NB4 (cell line): Measurements from ENCODE around the gene ZNF365.

Experiments used
- DNase-seq: peaks from one replicate; pipeline ENCODE4 v3.0.0; 2010; ENCODE audit warnings: low read depth
- H3K4me3 ChIP-seq: one replicate; pipeline ENCODE4 v1.5.1; 2011; ENCODE audit warnings: mild to moderate bottlenecking, low read depth, low read length, moderate library complexity
- MYC ChIP-seq: IDR thresholded peaks from 2 replicates; pipeline ENCODE4 v1.6.1; 2011; ENCODE audit warnings: low read depth, low read length
- POLR2A ChIP-seq: IDR thresholded peaks from 2 replicates; pipeline ENCODE4 v1.6.1; 2011; ENCODE audit warnings: mild to moderate bottlenecking; ENCODE audit not compliant: insufficient read length; ENCODE audit errors: extremely low read depth
- TF ChIP-seq, protein P1 (sequence below): IDR thresholded peaks from one replicate; pipeline ENCODE4 v1.5.1; 2012; ENCODE audit warnings: low read depth, low read length
- TF ChIP-seq, protein P2 (sequence below): IDR thresholded peaks from 2 replicates; pipeline ENCODE4 v1.6.1; 2011; ENCODE audit warnings: low read depth, low read length

The ZNF365 gene

DNA sequence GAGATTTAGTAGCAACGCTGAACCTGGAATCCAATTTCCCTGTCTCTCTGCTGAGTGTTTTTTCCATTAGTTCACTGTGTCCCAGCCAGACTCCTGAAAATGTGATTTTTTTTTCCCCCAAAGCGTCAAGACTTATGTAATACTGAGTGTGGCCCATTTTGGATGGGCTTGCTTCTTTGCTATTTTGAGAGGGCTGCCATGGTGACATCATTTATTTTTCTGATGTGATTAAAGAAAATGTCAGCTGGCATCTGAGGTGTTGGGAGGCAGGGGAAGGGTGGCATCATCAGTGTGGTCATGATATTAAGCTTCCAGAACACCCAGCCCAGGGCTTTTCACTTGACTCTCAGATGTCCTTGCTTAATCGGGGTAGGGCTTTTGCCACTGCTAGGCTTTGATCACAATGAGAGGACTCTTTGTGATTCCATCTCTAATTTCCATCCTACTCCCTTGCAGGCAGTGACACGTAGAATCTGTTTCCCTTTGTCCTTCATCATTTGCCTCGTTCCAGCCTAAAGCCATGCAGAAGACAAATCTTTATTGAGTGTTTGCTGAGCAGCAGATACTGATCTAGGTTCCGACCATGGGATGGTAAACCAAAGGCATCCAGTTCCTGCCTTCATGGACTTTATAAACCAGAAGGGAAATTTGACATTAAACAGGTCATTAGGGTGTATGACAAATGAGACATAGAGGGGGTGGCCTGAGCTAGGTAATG lies 7.4 kb downstream of the ZNF365 start:
- H3K4me3 ChIP-seq = no peak overlapping the region
- no peak for TF ChIP-seq MYC
- TF ChIP-seq, protein P1, sequence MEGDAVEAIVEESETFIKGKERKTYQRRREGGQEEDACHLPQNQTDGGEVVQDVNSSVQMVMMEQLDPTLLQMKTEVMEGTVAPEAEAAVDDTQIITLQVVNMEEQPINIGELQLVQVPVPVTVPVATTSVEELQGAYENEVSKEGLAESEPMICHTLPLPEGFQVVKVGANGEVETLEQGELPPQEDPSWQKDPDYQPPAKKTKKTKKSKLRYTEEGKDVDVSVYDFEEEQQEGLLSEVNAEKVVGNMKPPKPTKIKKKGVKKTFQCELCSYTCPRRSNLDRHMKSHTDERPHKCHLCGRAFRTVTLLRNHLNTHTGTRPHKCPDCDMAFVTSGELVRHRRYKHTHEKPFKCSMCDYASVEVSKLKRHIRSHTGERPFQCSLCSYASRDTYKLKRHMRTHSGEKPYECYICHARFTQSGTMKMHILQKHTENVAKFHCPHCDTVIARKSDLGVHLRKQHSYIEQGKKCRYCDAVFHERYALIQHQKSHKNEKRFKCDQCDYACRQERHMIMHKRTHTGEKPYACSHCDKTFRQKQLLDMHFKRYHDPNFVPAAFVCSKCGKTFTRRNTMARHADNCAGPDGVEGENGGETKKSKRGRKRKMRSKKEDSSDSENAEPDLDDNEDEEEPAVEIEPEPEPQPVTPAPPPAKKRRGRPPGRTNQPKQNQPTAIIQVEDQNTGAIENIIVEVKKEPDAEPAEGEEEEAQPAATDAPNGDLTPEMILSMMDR = no peak
- no peak for TF ChIP-seq POLR2A
- TF ChIP-seq, protein P2, sequence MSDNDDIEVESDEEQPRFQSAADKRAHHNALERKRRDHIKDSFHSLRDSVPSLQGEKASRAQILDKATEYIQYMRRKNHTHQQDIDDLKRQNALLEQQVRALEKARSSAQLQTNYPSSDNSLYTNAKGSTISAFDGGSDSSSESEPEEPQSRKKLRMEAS = no peak
- DNase-seq = no peak

DNA sequence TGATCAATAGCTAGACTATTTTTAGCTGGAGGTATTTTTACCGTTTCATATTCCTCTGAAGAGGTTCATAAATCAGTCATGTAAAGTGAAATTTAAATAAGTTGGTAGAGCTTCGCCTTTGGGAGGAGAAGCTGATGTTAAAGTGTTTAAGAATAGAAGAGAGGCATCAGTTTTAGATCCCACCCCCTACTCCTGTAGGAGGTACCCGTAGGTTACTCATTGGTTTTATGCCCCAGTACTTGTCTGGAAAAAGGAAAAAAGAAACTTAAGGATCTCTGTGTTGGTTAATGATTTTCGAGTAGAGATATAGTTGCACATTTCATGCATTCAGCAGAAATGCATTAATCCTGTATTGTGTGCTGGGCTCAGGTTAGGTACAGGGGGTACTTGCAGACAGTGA lies 8.7 kb downstream of the ZNF365 start:
- H3K4me3 ChIP-seq = no peak overlapping the region
- no peak for DNase-seq
- no peak for TF ChIP-seq MYC
- TF ChIP-seq, protein P1 = no peak
- TF ChIP-seq, protein P2 = no peak
- TF ChIP-seq POLR2A = no peak

DNA sequence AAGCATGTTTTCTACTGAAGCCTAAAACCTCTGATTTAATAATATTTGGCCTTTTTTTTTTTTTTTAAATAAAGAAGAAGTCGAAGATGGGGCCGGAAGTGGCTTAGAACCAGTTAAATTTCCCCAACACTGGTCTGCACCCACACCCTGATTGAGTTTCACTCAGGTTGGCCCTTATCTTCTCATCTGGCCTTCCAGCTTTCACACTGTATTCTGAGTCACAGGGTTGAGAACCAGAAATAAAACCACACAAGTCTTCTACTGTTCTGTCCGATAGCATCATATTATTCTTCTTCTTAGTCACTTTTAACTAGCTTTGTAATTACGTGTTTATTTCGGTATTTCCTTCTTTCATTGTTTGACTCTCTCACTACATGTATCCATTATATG lies 9.9 kb downstream of the ZNF365 start:
- DNase-seq = peak; percentile 89
- TF ChIP-seq MYC = no peak
- TF ChIP-seq POLR2A = no peak
- TF ChIP-seq, protein P2 = no peak
- TF ChIP-seq, protein P1 = no peak
- H3K4me3 ChIP-seq = no peak overlapping the region

DNA sequence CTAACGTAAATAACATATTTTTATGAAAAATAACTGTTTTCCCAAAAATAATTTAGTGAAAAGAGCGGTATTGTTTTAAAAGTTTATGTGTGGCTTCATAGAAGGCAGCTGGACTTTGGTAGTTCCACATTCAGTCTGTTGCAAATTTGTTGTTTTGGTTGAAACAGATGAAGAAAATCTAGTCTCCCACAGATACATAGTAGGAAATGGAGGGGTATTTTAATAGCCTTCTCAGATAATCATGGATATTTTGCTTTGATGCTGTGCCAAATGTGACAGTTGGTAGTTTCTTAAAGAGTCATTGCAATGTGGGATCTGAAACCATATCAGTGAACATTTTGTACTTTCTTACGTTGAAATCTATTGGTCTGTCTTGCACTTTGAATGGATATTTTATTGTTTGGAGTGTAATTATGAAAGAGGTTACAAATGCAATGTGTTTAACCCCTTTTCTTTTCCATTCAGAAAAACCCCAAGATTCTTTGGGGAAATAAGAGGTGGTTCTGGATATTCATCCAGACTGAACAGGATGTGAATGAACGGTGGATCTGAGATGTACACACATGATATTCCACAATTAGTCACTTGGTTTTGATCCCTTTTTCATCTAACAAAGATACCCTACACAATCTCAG lies 10.4 kb downstream of the ZNF365 start:
- TF ChIP-seq MYC (no peak), POLR2A (no peak)
- TF ChIP-seq, protein P1 = no peak
- TF ChIP-seq, protein P2 = no peak
- H3K4me3 ChIP-seq = no peak overlapping the region
- no peak for DNase-seq

DNA sequence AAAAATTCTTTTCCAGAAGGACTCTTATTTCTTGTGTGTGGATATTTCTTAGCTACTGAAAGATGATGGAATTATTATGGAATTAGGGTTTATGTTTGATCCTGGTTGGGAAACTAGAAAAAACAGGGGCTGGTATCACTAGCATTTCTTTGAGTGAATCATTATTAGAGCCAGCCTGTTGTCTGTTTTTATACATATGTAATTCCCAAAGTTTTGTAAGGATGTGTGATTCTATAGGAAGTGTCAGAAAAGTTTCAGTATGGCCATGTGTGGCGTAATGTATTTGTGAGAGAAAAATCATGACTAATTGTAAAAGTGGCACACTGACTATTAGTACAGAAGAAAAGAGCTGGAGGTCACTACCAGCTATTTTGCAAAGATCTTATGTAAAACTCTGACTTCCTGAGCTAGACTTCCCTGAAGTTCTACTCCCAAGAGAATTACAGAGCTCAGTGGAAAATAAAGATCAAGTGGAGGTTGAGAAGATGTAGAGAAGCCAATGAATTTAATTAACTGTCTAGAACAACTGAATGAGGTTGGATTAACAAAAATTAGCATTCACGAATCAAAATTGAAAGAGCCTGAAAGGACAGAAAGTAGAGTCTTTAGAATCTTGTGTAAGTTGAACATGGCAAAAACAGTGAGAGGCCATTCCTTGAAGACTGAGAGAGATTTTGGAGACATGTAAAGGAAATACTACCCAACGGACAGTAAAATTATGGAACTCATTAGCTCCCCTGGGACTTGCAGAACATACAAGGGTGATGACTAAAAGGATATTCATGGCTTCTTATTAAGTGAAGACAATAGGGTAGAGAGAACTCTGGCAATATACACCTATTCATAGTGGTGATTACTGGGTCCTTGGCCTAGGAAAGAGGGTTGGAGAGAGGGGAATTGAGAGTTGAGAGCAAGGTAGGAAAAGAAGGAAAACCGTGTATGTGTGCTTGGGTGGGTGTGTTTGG lies 12.5 kb downstream of the ZNF365 start:
- TF ChIP-seq MYC (no peak), POLR2A (no peak)
- TF ChIP-seq, protein P2 = no peak
- TF ChIP-seq, protein P1 = no peak
- H3K4me3 ChIP-seq = no peak overlapping the region
- peak; percentile 34 for DNase-seq
